SU-DHL-6 (cell line): ENCODE data around the gene ATP13A4.

Experiments
- H2AFZ ChIP-seq: fragments of 200-600 bp; sonication (generic); 2 replicates; pipeline ENCODE4 v1.6.1; 2014; ENCODE audit warnings: low read depth, mild to moderate bottlenecking, moderate library complexity, mixed read lengths, antibody characterized with exemption, low read length; ENCODE audit not compliant: severe bottlenecking
- H3F3A ChIP-seq: fragments of 200-600 bp; shearing (Covaris generic); 2 replicates; pipeline ENCODE4 v1.6.0; 2016; ENCODE audit warnings: antibody characterized with exemption, mild to moderate bottlenecking; ENCODE audit not compliant: insufficient read depth
- H3K27ac ChIP-seq: fragments of 200-600 bp; sonication (generic); 2 replicates; pipeline ENCODE4 v1.5.1; 2016; ENCODE audit warnings: low read depth, mild to moderate bottlenecking, low read length, moderate library complexity, mixed read lengths
- H3K27me3 ChIP-seq: fragments of 200-600 bp; sonication (generic), shearing (Covaris generic); 2 replicates; pipeline ENCODE4 v1.6.0; 2014; ENCODE audit warnings: mild to moderate bottlenecking, low read length
- H3K36me3 ChIP-seq: fragments of 200-600 bp; sonication (generic); 2 replicates; pipeline ENCODE4 v1.6.1; 2014; ENCODE audit warnings: mild to moderate bottlenecking, low read length, mixed read lengths
- H3K4me2 ChIP-seq: fragments of 300-600, 200-600 bp; shearing (Covaris generic), sonication (generic); 2 replicates; pipeline ENCODE4 v1.6.0; 2014; ENCODE audit warnings: low read length, low read depth, mild to moderate bottlenecking; ENCODE audit not compliant: poor library complexity, severe bottlenecking
- H3K4me3 ChIP-seq: fragments of 200-600 bp; sonication (generic); 2 replicates; pipeline ENCODE4 v1.5.1; 2014; ENCODE audit warnings: antibody characterized with exemption, low read length, mild to moderate bottlenecking, mixed read lengths; ENCODE audit not compliant: insufficient read depth, poor library complexity, severe bottlenecking
- H3K79me2 ChIP-seq: fragments of 200-600 bp; sonication (generic); 2 replicates; pipeline ENCODE4 v1.6.1; 2014; ENCODE audit warnings: mild to moderate bottlenecking, low read length, moderate library complexity; ENCODE audit not compliant: insufficient read depth
- H3K9ac ChIP-seq: fragments of 200-600 bp; sonication (generic); 2 replicates; pipeline ENCODE4 v1.7.0; 2014; ENCODE audit warnings: mild to moderate bottlenecking, low read length
- H3K9me2 ChIP-seq: fragments of 200-600 bp; sonication (generic); replicated peaks from 2 replicates; pipeline ENCODE4 v1.6.1; 2014; ENCODE audit warnings: low read length; ENCODE audit not compliant: insufficient read depth
- H3K9me3 ChIP-seq: fragments of 200-600 bp; sonication (generic); 2 replicates; pipeline ENCODE4 v1.6.1; 2014; ENCODE audit warnings: low read length, mixed read lengths; ENCODE audit not compliant: insufficient read depth
- H4K20me1 ChIP-seq: fragments of 200-600 bp; sonication (generic); 2 replicates; pipeline ENCODE4 v1.6.1; 2014; ENCODE audit warnings: low read depth, mild to moderate bottlenecking, antibody characterized with exemption, low read length, moderate library complexity, mixed read lengths
- CTCF ChIP-seq: fragments of 200-600 bp; sonication (generic); IDR thresholded peaks from one replicate; pipeline ENCODE4 v1.5.1; 2017; ENCODE audit warnings: antibody characterized with exemption, mild to moderate bottlenecking, low read length, moderate library complexity; ENCODE audit not compliant: insufficient read depth, poor library complexity, severe bottlenecking
- EZH2phosphoT487 ChIP-seq: fragments of 200-600 bp; sonication (generic), shearing (Covaris generic); conservative IDR thresholded peaks from 2 replicates; pipeline ENCODE4 v1.6.1; 2018; ENCODE audit warnings: mild to moderate bottlenecking, antibody characterized with exemption, low read length, moderate library complexity, mixed read lengths

ATP13A4 gene

DNA sequence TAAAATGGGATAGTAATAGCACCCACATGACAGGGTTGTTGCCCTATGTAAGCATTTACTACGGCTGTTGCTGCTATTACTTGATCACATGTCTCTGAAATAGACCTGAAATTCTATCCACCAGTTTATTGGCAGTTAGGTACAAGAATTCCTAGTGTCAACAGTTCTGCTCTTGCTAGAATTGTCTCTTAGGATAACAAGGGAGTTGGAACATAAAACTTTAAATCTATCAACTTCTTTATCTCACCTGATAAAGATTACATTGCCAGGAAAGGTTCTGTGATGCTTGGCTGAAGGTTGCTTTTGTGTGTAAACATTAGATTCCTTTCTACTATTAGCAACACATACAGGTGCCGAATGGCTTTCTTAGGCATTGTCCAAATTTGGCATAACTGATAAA is 38.7 kb downstream of the ATP13A4 start:
- Histone ChIP-seq H3K4me2 (no peak overlapping the region), H3K4me3 (no peak overlapping the region), H3K79me2 (no peaks in the 10 kb centered on the region), H3F3A (no peaks in the 10 kb centered on the region), H2AFZ (no peak overlapping the region), H3K9me3 (no peaks in the 10 kb centered on the region), H3K9ac (no peak overlapping the region), H4K20me1 (no peaks in the 10 kb centered on the region), H3K36me3 (no peaks in the 10 kb centered on the region), H3K9me2 (no peaks in the 10 kb centered on the region), H3K27ac (no peak overlapping the region), H3K27me3 (no peaks in the 10 kb centered on the region)
- no peak for TF ChIP-seq EZH2phosphoT487
- TF ChIP-seq CTCF, result no peak

DNA sequence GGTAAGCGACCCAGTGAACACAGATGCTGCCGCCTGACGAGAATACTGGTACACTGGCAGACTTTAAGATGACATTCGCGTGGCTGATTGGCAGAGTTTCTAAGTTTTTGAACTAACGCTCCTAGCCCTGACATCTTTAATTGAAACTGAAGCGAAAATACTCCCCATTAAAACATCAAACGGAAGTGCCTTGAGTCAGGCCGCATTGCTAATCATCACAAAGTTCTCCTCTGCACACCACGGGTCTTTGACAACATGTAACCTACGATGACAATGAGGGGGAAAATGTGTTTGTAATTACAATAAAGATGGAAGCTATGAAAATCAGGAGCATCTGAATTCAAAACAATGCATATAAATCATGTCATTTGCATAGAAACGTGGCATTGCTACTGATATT is 44.5 kb downstream of the ATP13A4 start:
- no peak overlapping the region for H3K9ac ChIP-seq
- H2AFZ ChIP-seq, result no peak overlapping the region
- no peak overlapping the region for H3K4me2 ChIP-seq
- no peaks in the 10 kb centered on the region for H3K9me3 ChIP-seq
- no peaks in the 10 kb centered on the region for H3K36me3 ChIP-seq
- no peak for TF ChIP-seq CTCF
- TF ChIP-seq EZH2phosphoT487, result no peak
- no peaks in the 10 kb centered on the region for H3K27me3 ChIP-seq
- no peaks in the 10 kb centered on the region for H4K20me1 ChIP-seq
- no peak overlapping the region for H3K4me3 ChIP-seq
- no peaks in the 10 kb centered on the region for H3K79me2 ChIP-seq
- no peaks in the 10 kb centered on the region for H3F3A ChIP-seq
- H3K27ac ChIP-seq, result no peak overlapping the region
- no peaks in the 10 kb centered on the region for H3K9me2 ChIP-seq

DNA sequence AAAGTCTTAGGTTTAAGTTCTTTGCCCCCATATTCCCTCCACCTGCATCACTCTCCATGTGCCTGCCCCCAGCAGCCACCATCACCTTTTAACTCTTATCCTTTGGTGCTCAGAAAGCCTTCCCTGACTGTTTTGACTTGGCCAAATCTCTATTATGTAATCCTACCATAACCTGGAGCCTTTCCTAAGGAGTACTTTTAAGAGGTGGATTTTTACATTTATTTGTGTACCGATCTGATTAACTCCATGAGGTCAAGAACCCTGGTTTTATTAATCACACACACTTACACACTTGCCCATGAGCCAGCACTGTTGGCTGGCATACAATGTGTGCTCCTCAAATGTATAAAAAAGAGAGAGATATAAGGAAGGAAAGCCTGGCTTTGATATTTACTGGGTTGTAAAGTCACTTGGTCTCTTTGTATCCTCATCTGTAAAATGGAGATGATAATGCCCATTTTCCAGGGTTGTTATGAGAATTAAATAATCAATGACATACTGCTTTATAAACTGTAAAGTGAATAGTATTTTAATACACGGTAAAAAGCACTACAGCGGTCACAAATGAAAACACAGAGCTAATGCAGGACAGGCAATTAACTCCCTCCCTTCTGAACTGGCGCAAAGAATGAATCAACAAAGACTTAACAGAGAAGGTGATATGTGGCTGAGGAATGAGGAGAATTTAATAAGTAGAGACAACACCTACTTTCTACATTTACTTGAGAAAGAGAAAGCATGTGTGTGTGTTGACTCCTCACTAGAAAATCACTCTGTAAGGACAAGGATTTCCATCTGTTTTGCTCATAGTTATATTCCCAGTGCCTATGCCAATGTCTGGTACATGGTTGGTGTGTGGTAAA is 45.4 kb downstream of the ATP13A4 start:
- no peaks in the 10 kb centered on the region for H3K79me2 ChIP-seq
- no peaks in the 10 kb centered on the region for H3K36me3 ChIP-seq
- H3K27ac ChIP-seq, result no peak overlapping the region
- H2AFZ ChIP-seq, result no peak overlapping the region
- no peaks in the 10 kb centered on the region for H3K27me3 ChIP-seq
- H3K9me3 ChIP-seq, result no peaks in the 10 kb centered on the region
- H3K9ac ChIP-seq, result no peak overlapping the region
- no peak overlapping the region for H3K4me2 ChIP-seq
- H3K4me3 ChIP-seq, result no peak overlapping the region
- TF ChIP-seq CTCF, result no peak
- TF ChIP-seq EZH2phosphoT487, result no peak
- no peaks in the 10 kb centered on the region for H3K9me2 ChIP-seq
- no peaks in the 10 kb centered on the region for H3F3A ChIP-seq
- no peaks in the 10 kb centered on the region for H4K20me1 ChIP-seq
